Tibial artery (tissue), 4 donors: ENCODE results near the gene DLGAP1.

Experiments used
- DNase-seq, 2 donors: peaks; one replicate each; pipeline ENCODE4 v3.0.0-alpha.2; 2019
- H3K27ac ChIP-seq, 2 donors: fragments of 200-600 bp; sonication (generic) in 1 of 2; 1 replicate in 1 of 2; 2 replicates in 1 of 2; pipeline ENCODE4 v1.5.1; 2018 to 2019; ENCODE audit warnings: mild to moderate bottlenecking in 1 of 2
- H3K27me3 ChIP-seq, 2 donors: fragments of 200-600 bp; sonication (generic) in 1 of 2; one replicate each; pipeline versions ENCODE4 v1.5.1 to v1.6.0; 2016 to 2019
- H3K36me3 ChIP-seq, 3 donors: fragments of 200-600 bp; sonication (generic) in 2 of 3; one replicate each; pipeline ENCODE4 v1.5.1; 2016 to 2019; ENCODE audit warnings: mild to moderate bottlenecking in 2 of 3
- H3K4me1 ChIP-seq, 4 donors: fragments of 200-600 bp; sonication (generic) in 2 of 4; 1 replicate in 3 of 4; 2 replicates in 1 of 4; pipeline ENCODE4 v1.5.1; 2016 to 2019
- H3K4me3 ChIP-seq, 2 donors: fragments of 200-600 bp; sonication (generic) in 1 of 2; 1 replicate in 1 of 2; 2 replicates in 1 of 2; pipeline ENCODE4 v1.5.1; 2018 to 2019; ENCODE audit warnings: mild to moderate bottlenecking in 2 of 2
- H3K9me3 ChIP-seq, 3 donors: fragments of 200-600 bp; sonication (generic) in 1 of 3; one replicate each; pipeline ENCODE4 v1.5.1; 2016 to 2019
- intact Hi-C: fragments of 100-400 bp; cut with DNase I; formaldehyde crosslinking; loops from one replicate; pipeline ENCODE4 v1.15.0; 2023; ENCODE audit warnings: low total_unique reads
- TF ChIP-seq, protein P1 (sequence below), 2 experiments: fragments of 200-600 bp in 1 of 2; fragments of 450-650 bp in 1 of 2; IDR thresholded peaks; one replicate each; pipeline ENCODE4 v1.5.1; 2017 to 2019; ENCODE audit warnings: antibody characterized with exemption in 2 of 2, mild to moderate bottlenecking in 1 of 2, moderate library complexity in 1 of 2

DLGAP1 gene

GRCh38 chr18:3494245-3494526 is 960.9 kb downstream of the DLGAP1 start:
- Histone ChIP-seq H3K9me3 (no peaks in the 10 kb centered on the region), H3K36me3 (no peaks in the 10 kb centered on the region), H3K27me3 (no peaks in the 10 kb centered on the region), H3K27ac (no peak overlapping the region), H3K4me3 (no peak overlapping the region), H3K4me1 (peaks cover 0 to 4% (median 0%) of the 10 kb centered on the region in 4 donors)
- TF ChIP-seq, protein P1, sequence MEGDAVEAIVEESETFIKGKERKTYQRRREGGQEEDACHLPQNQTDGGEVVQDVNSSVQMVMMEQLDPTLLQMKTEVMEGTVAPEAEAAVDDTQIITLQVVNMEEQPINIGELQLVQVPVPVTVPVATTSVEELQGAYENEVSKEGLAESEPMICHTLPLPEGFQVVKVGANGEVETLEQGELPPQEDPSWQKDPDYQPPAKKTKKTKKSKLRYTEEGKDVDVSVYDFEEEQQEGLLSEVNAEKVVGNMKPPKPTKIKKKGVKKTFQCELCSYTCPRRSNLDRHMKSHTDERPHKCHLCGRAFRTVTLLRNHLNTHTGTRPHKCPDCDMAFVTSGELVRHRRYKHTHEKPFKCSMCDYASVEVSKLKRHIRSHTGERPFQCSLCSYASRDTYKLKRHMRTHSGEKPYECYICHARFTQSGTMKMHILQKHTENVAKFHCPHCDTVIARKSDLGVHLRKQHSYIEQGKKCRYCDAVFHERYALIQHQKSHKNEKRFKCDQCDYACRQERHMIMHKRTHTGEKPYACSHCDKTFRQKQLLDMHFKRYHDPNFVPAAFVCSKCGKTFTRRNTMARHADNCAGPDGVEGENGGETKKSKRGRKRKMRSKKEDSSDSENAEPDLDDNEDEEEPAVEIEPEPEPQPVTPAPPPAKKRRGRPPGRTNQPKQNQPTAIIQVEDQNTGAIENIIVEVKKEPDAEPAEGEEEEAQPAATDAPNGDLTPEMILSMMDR (IDR thresholded peaks at IDR 0.05), result no peak
- DNase-seq, result no peak
- intact Hi-C loops, result no loop called here

DNA sequence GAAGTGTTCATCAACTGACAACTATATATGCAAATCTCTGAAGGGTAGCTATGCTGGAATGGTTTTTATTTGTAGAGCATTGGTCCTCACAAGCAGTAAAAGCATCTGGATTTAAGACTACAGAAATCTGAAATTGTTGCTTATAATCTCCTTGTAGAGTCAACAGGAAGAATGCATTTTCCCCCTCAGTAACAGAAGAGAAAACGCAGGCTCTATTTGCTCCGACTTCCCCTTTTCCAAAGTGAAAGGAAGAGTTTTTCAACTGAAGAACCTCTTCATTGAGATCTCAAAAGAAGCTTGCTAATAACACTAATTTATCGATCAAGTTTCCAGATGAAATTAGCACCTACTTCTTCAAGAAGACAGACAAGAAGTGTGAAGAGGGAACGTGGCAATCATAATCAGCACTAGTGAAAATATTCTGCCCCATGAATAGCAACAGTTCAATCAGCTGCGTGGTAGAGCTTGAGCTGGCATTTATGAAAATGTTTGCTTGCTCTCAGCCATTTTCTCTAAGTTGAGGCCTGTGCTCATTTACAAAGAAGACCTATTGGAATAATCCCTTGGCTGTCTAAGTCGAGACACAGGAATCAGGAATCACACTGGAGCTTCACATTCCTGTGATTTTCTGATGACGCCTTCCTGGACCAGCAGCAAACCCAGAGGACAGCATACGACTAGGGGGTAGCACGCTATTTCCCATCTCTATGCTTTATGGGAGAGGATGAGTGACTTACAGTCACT is 961.4 kb downstream of the DLGAP1 start:
- TF ChIP-seq, protein P1 (IDR thresholded peaks at IDR 0.05), result no peak
- Histone ChIP-seq H3K27me3 (no peaks in the 10 kb centered on the region), H3K27ac (no peak overlapping the region), H3K4me3 (no peak overlapping the region), H3K36me3 (no peaks in the 10 kb centered on the region), H3K4me1 (no peaks in the 10 kb centered on the region), H3K9me3 (no peaks in the 10 kb centered on the region)
- DNase-seq, result no peak
- intact Hi-C loops, result no loop called here

DNA sequence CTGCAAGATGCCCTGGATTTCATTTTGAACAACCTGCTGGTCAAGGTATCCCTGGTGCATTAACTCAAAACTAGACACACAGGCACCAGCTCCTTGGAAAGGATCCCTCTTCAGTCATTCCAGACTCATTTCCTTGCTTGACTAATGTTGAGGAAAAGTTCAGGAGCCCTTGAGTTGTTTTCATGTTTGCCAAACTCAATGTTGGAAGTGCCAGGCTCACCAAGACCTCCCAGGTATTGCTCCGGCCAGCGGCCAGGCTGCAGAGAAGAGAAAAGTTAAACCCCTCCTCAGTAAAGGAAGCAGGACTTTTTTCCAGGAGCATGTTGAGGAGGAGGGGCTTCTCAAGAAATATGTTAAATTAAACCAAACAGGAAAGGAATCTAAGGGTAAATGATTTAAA is 962.4 kb downstream of the DLGAP1 start:
- H3K27me3 ChIP-seq, result no peaks in the 10 kb centered on the region

DNA sequence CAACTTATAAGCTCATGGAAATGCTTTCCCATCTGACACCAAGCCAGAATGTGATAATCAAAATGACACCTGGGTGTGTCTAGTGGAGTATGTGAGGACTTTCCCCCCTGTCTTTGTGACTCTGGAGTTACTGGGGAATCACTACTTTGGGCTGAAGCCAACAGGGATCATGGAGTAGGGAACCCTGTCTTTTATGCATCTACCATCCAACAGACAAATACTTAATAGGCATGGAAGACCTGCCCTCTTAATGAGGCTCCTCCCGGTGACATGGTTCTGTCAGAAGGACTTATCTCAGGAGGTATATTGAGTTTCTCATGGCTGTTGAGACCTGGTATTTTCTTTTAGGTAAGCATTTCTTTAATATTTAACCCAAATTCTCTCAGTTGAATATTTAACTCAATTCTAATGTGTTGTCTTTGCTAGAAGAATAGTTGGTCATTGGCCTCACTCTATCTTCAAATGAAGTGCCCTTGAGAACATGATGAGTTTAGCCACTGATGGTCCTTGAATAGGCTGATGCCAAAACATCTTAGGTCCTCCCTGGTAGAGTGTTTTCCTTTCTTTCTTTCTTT is 963.0 kb downstream of the DLGAP1 start:
- no peak for DNase-seq
- Histone ChIP-seq H3K4me3 (no peak overlapping the region), H3K27ac (no peak overlapping the region), H3K9me3 (no peaks in the 10 kb centered on the region), H3K27me3 (no peaks in the 10 kb centered on the region), H3K36me3 (no peaks in the 10 kb centered on the region), H3K4me1 (no peaks in the 10 kb centered on the region)
- intact Hi-C loops, result no loop called here
- TF ChIP-seq, protein P1 (IDR thresholded peaks at IDR 0.05), result no peak

More for the DNA sequence above, 962.4 kb downstream of the DLGAP1 start:
- Histone ChIP-seq H3K36me3 (no peaks in the 10 kb centered on the region), H3K27ac (no peak overlapping the region), H3K9me3 (no peaks in the 10 kb centered on the region), H3K4me1 (no peaks in the 10 kb centered on the region), H3K4me3 (no peak overlapping the region)
- intact Hi-C loops, result no loop called here
- no peak for DNase-seq
- TF ChIP-seq, protein P1 (IDR thresholded peaks at IDR 0.05), result no peak

DNA sequence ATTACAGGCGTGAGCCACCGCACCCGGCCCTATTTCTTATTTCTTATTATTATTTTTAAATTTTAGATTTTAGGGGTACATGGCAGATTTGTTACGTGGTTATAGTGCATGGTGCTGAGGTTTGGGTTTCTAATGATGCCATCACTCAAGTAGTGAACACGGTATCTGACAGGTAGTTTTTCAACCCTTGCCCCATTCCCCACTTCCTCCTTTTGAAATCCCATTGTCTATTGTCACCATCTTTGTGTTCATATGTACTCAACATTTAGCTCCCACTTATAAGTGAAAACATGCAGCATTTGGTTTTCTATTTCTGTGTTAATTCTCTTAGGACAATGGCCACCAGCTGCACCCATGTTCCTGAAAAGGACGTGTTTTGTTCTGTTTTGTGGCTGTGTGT is 965.6 kb downstream of the DLGAP1 start:
- no peak for DNase-seq
- intact Hi-C loops, result no loop called here

More for the DNA sequence above, 965.6 kb downstream of the DLGAP1 start:
- TF ChIP-seq, protein P1 (IDR thresholded peaks at IDR 0.05), result no peak
- Histone ChIP-seq H3K27ac (no peak overlapping the region), H3K4me3 (no peak overlapping the region), H3K36me3 (no peaks in the 10 kb centered on the region), H3K4me1 (no peaks in the 10 kb centered on the region), H3K9me3 (no peaks in the 10 kb centered on the region), H3K27me3 (no peaks in the 10 kb centered on the region)
